ENCODE data around the gene TSPAN9. TPM values are rescaled to one million over a fixed set of nuclear protein-coding genes. Genes with fewer than 3 reads are reported as not detected.

Gene TSPAN9
- total and polyA plus RNA-seq, 3 donors from 2014 or later: 14.2 to 23.5 (median 19.8) TPM

DNA sequence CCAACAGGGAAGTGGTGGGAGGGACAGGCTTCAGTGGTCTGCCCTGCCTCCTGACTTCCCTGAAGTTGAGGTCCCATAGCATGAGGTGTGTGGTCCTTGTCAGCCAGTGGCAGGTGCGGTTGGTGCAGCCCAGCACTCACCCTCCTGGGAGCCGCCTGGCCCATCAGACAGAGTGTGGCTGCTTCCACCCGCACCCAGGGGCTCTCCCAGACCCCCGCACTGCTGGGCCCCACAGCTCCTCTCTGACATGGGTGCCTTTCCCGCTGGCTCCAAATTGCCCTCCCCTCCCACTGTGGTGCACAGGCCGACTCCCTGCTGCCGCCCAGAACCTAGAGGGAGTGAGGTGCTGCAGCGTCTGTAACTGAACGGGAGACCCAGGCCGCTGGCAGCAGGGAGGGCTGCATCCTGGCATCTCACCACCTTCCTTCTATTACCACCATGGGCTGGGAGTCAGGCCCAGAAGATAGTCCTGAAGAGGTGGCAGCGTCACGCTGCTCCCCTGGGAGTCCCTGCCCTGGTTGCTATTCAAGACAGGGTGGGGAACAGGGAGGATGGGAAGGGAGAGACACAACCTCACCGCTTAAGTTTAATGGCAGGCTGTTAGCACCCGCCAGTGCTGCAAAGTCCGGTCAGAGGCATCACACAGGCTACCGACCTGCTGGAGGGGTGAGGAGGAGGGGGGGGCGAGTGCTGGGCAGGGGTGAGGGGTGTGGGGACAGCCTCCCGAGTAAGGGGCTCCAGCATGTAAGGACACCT, 233.3 kb downstream of the TSPAN9 start:
- Histone ChIP-seq H3K27ac (no peak overlapping the region), H3K4me3 (no peak overlapping the region), H3K36me3 (ENCODE audit: low read depth, missing control alignments) (no peaks in the 10 kb centered on the region), H3K4me1 (peaks cover 15% of the 10 kb centered on the region), H3K9me3 (no peaks in the 10 kb centered on the region), H3K27me3 (no peaks in the 10 kb centered on the region)
- no peak for TF ChIP-seq POLR2A (IDR thresholded peaks at IDR 0.05)
- TF ChIP-seq, protein P1, sequence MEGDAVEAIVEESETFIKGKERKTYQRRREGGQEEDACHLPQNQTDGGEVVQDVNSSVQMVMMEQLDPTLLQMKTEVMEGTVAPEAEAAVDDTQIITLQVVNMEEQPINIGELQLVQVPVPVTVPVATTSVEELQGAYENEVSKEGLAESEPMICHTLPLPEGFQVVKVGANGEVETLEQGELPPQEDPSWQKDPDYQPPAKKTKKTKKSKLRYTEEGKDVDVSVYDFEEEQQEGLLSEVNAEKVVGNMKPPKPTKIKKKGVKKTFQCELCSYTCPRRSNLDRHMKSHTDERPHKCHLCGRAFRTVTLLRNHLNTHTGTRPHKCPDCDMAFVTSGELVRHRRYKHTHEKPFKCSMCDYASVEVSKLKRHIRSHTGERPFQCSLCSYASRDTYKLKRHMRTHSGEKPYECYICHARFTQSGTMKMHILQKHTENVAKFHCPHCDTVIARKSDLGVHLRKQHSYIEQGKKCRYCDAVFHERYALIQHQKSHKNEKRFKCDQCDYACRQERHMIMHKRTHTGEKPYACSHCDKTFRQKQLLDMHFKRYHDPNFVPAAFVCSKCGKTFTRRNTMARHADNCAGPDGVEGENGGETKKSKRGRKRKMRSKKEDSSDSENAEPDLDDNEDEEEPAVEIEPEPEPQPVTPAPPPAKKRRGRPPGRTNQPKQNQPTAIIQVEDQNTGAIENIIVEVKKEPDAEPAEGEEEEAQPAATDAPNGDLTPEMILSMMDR (IDR thresholded peaks at IDR 0.05): no peak
- WGBS, 2 donors: 89 to 94% methylated on average over 14 to 18 of the region's 18 CpGs
- DNase-seq: no peak
- intact Hi-C loops (cut with DNase I; ENCODE audit: low total_unique reads): no loop called here

DNA sequence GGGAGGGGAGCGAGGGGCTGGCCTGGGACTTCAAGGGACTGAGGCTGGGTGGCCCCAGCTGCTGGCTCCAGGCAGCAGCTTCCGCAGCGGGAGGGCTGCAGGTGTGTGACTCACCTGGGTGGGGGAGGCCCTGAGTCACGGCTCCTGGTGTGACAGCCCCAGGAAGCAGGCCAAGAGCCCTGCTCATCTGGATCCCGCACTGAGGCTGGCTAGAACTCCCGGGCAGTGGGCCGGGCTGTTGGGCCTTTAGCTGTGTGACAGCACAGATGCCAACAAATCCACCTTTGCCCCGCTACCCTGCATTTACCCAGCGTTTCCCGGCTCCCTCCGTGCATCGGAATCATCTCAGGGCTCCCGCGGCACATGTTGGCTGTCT, 233.8 kb downstream of the TSPAN9 start:
- H3K4me1 ChIP-seq: peaks cover 15% of the 10 kb centered on the region
- DNase-seq: no peak
- no peaks in the 10 kb centered on the region for H3K9me3 ChIP-seq
- TF ChIP-seq POLR2A (IDR thresholded peaks at IDR 0.05): no peak
- no peak overlapping the region for H3K4me3 ChIP-seq
- 94 to 95% methylated on average over 13 to 14 of the region's 14 CpGs for WGBS, 2 donors
- H3K36me3 ChIP-seq (ENCODE audit: low read depth, missing control alignments): no peaks in the 10 kb centered on the region
- no peaks in the 10 kb centered on the region for H3K27me3 ChIP-seq
- no peak overlapping the region for H3K27ac ChIP-seq
- intact Hi-C loops (cut with DNase I; ENCODE audit: low total_unique reads): no loop called here

DNA sequence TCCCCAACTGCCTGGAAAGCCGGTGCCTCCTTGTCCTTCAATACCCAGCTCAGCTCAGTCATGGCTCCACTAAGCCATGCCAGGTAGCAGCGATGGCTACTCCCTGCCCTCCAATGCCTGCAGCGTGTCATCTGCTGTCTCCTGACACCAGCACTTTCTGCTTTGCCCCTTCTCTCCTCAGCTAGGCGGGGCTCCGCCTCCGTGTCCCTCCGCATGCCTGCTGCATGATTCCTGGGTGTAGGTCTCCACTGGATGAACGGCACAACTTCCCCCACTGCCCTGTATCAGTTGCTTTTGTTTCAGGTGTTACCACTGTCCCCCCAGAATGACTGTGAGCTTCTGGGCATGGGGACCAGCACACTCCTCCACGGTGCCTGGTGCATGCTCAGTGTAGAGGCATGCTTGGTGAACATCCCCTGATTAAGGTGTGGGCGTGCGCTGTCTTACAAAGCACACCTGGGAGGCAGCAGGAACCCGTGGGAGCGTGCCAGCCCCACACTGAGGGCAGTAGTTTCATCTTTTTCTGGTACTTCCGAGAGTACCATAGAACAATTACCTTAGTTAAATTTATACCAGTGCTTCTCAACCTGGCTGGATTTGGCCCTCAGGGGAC, 234.4 kb downstream of the TSPAN9 start:
- Histone ChIP-seq H3K27ac (no peak overlapping the region), H3K9me3 (no peaks in the 10 kb centered on the region), H3K36me3 (ENCODE audit: low read depth, missing control alignments) (no peaks in the 10 kb centered on the region), H3K4me1 (peaks cover 15% of the 10 kb centered on the region), H3K4me3 (no peak overlapping the region), H3K27me3 (no peaks in the 10 kb centered on the region)
- TF ChIP-seq, protein P1 (IDR thresholded peaks at IDR 0.05): no peak
- TF ChIP-seq POLR2A (IDR thresholded peaks at IDR 0.05): no peak
- DNase-seq: no peak
- intact Hi-C loops (cut with DNase I; ENCODE audit: low total_unique reads): no loop called here
- 81 to 92% methylated on average over 13 to 14 of the region's 14 CpGs for WGBS, 2 donors

DNA sequence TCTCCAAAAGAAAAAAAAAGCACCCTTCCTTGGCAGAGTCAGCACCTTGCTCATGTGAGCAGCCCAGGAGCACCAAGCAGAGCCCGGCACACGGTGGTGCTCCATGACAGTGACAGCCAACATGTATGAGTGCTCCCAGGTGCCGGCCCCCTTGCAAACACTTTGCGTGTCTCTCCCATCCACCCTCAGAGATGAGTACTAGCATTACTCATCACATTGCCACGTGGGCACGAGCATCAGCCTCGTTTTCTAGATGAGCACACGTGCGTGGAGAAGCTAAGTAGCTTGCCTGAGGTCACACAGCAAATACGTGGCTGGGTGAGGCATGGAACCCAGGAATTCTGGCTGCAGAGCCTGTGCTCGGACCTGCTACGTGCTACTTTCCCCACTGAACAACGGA, 235.9 kb downstream of the TSPAN9 start:
- no peak overlapping the region for H3K4me3 ChIP-seq
- TF ChIP-seq POLR2A (IDR thresholded peaks at IDR 0.05): no peak
- TF ChIP-seq, protein P1 (IDR thresholded peaks at IDR 0.05): no peak
- no peaks in the 10 kb centered on the region for H3K36me3 ChIP-seq (ENCODE audit: low read depth, missing control alignments)
- DNase-seq: no peak
- intact Hi-C loops (cut with DNase I; ENCODE audit: low total_unique reads): no loop called here
- H3K27me3 ChIP-seq: no peaks in the 10 kb centered on the region
- H3K4me1 ChIP-seq: peaks cover 15% of the 10 kb centered on the region
- H3K27ac ChIP-seq: no peak overlapping the region
- 82 to 84% methylated on average over 13 of the region's 13 CpGs for WGBS, 2 donors
- H3K9me3 ChIP-seq: no peaks in the 10 kb centered on the region

DNA sequence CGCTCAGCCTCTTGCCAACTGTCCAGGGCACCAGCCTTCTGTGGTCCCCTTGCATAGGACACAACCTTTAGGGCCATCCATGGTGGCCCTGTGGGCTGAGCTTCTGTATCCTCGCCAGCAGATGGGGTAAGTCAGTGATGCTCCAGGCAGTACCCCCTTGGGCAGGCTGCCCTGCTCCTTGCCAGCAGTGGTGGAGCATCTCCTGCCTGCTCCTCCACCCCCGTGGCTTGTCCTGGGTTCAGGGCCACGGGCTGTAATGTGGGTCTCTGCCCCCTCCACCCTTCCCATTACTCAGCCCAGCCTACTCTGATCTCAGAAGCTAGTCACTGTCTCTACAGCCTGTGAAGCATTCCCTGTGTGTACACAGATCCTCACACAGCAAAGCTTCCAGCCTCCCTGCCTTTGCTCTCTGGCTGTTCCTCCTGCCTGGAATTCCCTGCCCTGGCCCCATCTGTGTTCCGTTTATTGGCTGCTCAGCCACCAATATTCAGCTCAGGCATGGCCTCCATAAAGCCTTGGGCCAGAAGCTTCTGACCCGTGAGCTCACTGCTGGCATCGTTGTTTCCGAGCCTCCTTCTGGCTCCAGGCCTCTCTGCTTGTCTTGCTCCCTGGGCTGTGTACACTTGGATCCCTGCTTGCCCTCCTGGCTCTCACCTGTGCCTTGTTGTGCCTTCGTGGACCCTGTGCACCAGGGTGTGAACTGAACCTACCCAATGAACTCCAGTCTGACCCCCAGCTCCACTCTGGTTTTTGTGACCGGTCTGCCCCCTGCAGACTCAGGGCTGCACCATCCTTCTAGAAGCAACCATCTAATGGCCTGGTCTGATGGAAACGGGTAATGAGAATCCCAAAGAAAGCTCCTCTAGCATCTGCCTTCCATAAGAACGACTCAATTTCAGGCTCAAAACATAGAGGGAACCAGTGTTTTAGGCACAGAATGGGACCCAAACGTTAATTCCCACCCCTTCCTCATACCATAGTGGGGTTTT, 236.8 kb downstream of the TSPAN9 start:
- Histone ChIP-seq H3K27me3 (no peaks in the 10 kb centered on the region), H3K27ac (no peak overlapping the region), H3K4me3 (no peak overlapping the region), H3K36me3 (ENCODE audit: low read depth, missing control alignments) (no peaks in the 10 kb centered on the region), H3K4me1 (peaks cover 15% of the 10 kb centered on the region), H3K9me3 (no peaks in the 10 kb centered on the region)
- intact Hi-C loops (cut with DNase I; ENCODE audit: low total_unique reads): no loop called here
- TF ChIP-seq, protein P1 (IDR thresholded peaks at IDR 0.05): peak in 1 of 3 experiments; percentile 28
- no peak for TF ChIP-seq POLR2A (IDR thresholded peaks at IDR 0.05)
- WGBS, 2 donors: 52 to 63% methylated on average over 10 to 12 of the region's 13 CpGs
- DNase-seq: peak; percentile 69

Measured in testis (tissue), 3 donors.